GM23248 (cell line): ENCODE measurements around the gene HEPHL1. TPM values are rescaled to one million over a fixed set of nuclear protein-coding genes. Genes with fewer than 3 reads are reported as not detected.

Experiments
- DNase-seq: peaks from one replicate; pipeline ENCODE4 v3.0.0-alpha.2; 2015
- H2AFZ ChIP-seq: fragments of 200-600 bp; sonication (generic); 2 replicates; pipeline ENCODE4 v1.6.1; 2016; ENCODE audit warnings: antibody characterized with exemption
- H3F3A ChIP-seq: fragments of 200-600 bp; sonication (generic); 2 replicates; pipeline ENCODE4 v1.6.1; 2016; ENCODE audit warnings: mild to moderate bottlenecking, antibody characterized with exemption, mixed run types; ENCODE audit not compliant: insufficient read depth
- H3K27ac ChIP-seq: fragments of 200-600 bp; sonication (generic); 2 replicates; pipeline ENCODE4 v1.5.1; 2016; ENCODE audit warnings: mild to moderate bottlenecking
- H3K27me3 ChIP-seq: fragments of 200-600 bp; sonication (generic); replicated peaks from 2 replicates; pipeline ENCODE4 v1.6.1; 2016; ENCODE audit warnings: mild to moderate bottlenecking; ENCODE audit not compliant: insufficient read depth
- H3K36me3 ChIP-seq: fragments of 200-600 bp; sonication (generic); 2 replicates; pipeline ENCODE4 v1.6.1; 2016; ENCODE audit warnings: low read depth, mild to moderate bottlenecking
- H3K4me1 ChIP-seq: fragments of 200-600 bp; sonication (generic); 2 replicates; pipeline ENCODE4 v1.6.1; 2016; ENCODE audit warnings: mild to moderate bottlenecking; ENCODE audit not compliant: insufficient read depth
- H3K4me2 ChIP-seq: fragments of 200-600 bp; sonication (generic); one replicate; pipeline ENCODE4 v1.6.1; 2016; ENCODE audit warnings: mild to moderate bottlenecking; ENCODE audit not compliant: unreplicated experiment
- H3K4me3 ChIP-seq: fragments of 200-600 bp; sonication (generic); 2 replicates; pipeline ENCODE4 v1.5.1; 2016; ENCODE audit warnings: mild to moderate bottlenecking
- H3K79me2 ChIP-seq: fragments of 200-600 bp; sonication (generic); 2 replicates; pipeline ENCODE4 v1.6.1; 2016; ENCODE audit warnings: mild to moderate bottlenecking; ENCODE audit not compliant: insufficient read depth
- H3K9ac ChIP-seq: fragments of 200-600 bp; sonication (generic); 2 replicates; pipeline ENCODE4 v1.6.1; 2016; ENCODE audit warnings: mild to moderate bottlenecking
- H3K9me2 ChIP-seq: fragments of 200-600 bp; sonication (generic); 2 replicates; pipeline ENCODE4 v1.6.1; 2016; ENCODE audit warnings: mixed run types, mild to moderate bottlenecking, moderate library complexity; ENCODE audit not compliant: insufficient read depth
- H3K9me3 ChIP-seq: fragments of 200-600 bp; sonication (generic); one replicate; pipeline ENCODE4 v1.6.1; 2017; ENCODE audit warnings: low read depth
- H4K20me1 ChIP-seq: fragments of 200-600 bp; sonication (generic); 2 replicates; pipeline ENCODE4 v1.6.0; 2016; ENCODE audit not compliant: insufficient read depth
- EZH2 ChIP-seq: fragments of 200-600 bp; sonication (generic); IDR thresholded peaks from 2 replicates; pipeline ENCODE4 v1.6.1; 2018; ENCODE audit warnings: antibody characterized with exemption, mild to moderate bottlenecking; ENCODE audit not compliant: insufficient read depth, poor library complexity, severe bottlenecking
- EZH2phosphoT487 ChIP-seq: fragments of 200-600 bp; sonication (generic); IDR thresholded peaks from 2 replicates; pipeline ENCODE4 v1.6.1; 2018; ENCODE audit warnings: antibody characterized with exemption, moderate library complexity, mild to moderate bottlenecking, low read depth; ENCODE audit not compliant: insufficient read depth
- WGBS, 2 experiments: methylation state at CpG; one replicate each; pipeline ENCODE4 v1.1.6; 2015 to 2017; ENCODE audit warnings: low lambda C conversion rate in 2 of 2, low coverage in 1 of 2; ENCODE audit errors: missing lambda C conversion rate in 2 of 2; 5-methylcytosine and 5-hydroxymethylcytosine counted together
- in situ Hi-C: fragments of 300-500 bp; cut with MboI; formaldehyde crosslinking; loops from 2 replicates; pipeline ENCODE4 v1.15.0; 2020
- polyA plus RNA-seq: library from polyadenylated mRNA; unstranded; fragments of >200 nt; fragmentation: Nextera tagmentation; extraction: Ambion mirVana; gene quantifications from 2 replicates; pipeline ENCODE4 v1.2.1, GENCODE V29; 2016
- total RNA-seq: library from RNA; depleted of rRNA; stranded (reverse); fragments of >200 nt; shearing (Covaris generic); gene quantifications from 2 replicates; pipeline ENCODE4 v1.2.3, GENCODE V29; 2014

Gene HEPHL1
- total and polyA plus RNA-seq, 2 experiments from 2014 or later, result not detected

- H3K4me1 ChIP-seq, result no peaks in the 10 kb centered on the region; the same call in 1 of the 2 replicates
- no peak for TF ChIP-seq EZH2
- H3F3A ChIP-seq, result no peaks in the 10 kb centered on the region
- H3K9ac ChIP-seq, result no peak overlapping the region
- H3K9me2 ChIP-seq, result no peaks in the 10 kb centered on the region
- no peak overlapping the region for H2AFZ ChIP-seq
- DNase-seq, result no peak
- no peaks in the 10 kb centered on the region for H3K9me3 ChIP-seq
- H3K4me3 ChIP-seq, result no peak overlapping the region
- in situ Hi-C loops, result no loop called here
- no peak overlapping the region for H3K4me2 ChIP-seq
- H3K79me2 ChIP-seq, result no peaks in the 10 kb centered on the region
- H3K36me3 ChIP-seq, result no peaks in the 10 kb centered on the region
- H3K27ac ChIP-seq, result no peak overlapping the region
- 29 to 31% methylated on average over 3 of the region's 3 CpGs for WGBS, 2 experiments
- H4K20me1 ChIP-seq, result no peaks in the 10 kb centered on the region
- H3K27me3 ChIP-seq, result peaks cover 11% of the 10 kb centered on the region; the same call in 1 of the 2 replicates
These were observed 32.2 kb upstream of the HEPHL1 start for GRCh38 chr11:93988912-93989311.

GRCh38 chr11:93993747-93994146, 27.4 kb upstream of the HEPHL1 start:
- Histone ChIP-seq H3K79me2 (no peaks in the 10 kb centered on the region), H3K9ac (no peak overlapping the region), H3K9me2 (no peaks in the 10 kb centered on the region), H3K27ac (no peak overlapping the region), H3K9me3 (no peaks in the 10 kb centered on the region), H3K4me2 (no peak overlapping the region), H3K27me3 (peaks cover 8% of the 10 kb centered on the region; the same call in 1 of the 2 replicates), H3K4me3 (no peak overlapping the region), H3K36me3 (no peaks in the 10 kb centered on the region), H3F3A (no peaks in the 10 kb centered on the region), H4K20me1 (no peaks in the 10 kb centered on the region), H2AFZ (no peak overlapping the region), H3K4me1 (no peaks in the 10 kb centered on the region)
- in situ Hi-C loops, result no loop called here
- 14 to 18% methylated on average over 1 of the region's 1 CpG for WGBS, 2 experiments
- DNase-seq, result no peak
- TF ChIP-seq EZH2phosphoT487 (no peak), EZH2 (no peak)

GRCh38 chr11:93997741-93998140, 23.4 kb upstream of the HEPHL1 start:
- in situ Hi-C loops, result no loop called here
- H3K36me3 ChIP-seq, result no peaks in the 10 kb centered on the region
- no peaks in the 10 kb centered on the region for H3K9me2 ChIP-seq
- no peak overlapping the region for H3K4me3 ChIP-seq
- no peaks in the 10 kb centered on the region for H3K9me3 ChIP-seq
- no peaks in the 10 kb centered on the region for H3K27me3 ChIP-seq
- H4K20me1 ChIP-seq, result no peaks in the 10 kb centered on the region
- no peak overlapping the region for H3K27ac ChIP-seq
- no peak for DNase-seq
- H3K9ac ChIP-seq, result no peak overlapping the region
- TF ChIP-seq EZH2, result no peak
- no peak for TF ChIP-seq EZH2phosphoT487
- H3F3A ChIP-seq, result no peaks in the 10 kb centered on the region
- H3K79me2 ChIP-seq, result no peaks in the 10 kb centered on the region
- 34 to 39% methylated on average over 3 of the region's 3 CpGs for WGBS, 2 experiments
- no peak overlapping the region for H2AFZ ChIP-seq
- H3K4me2 ChIP-seq, result no peak overlapping the region
- H3K4me1 ChIP-seq, result peaks cover 4% of the 10 kb centered on the region; the same call in 1 of the 2 replicates

- Histone ChIP-seq H3K79me2 (no peaks in the 10 kb centered on the region), H3K9ac (no peak overlapping the region), H3K4me1 (peaks cover 5% of the 10 kb centered on the region; the same call in 1 of the 2 replicates), H3K36me3 (no peaks in the 10 kb centered on the region), H3K9me3 (no peaks in the 10 kb centered on the region), H2AFZ (no peak overlapping the region), H3K4me3 (no peak overlapping the region), H3K27ac (0 out of 2 replicates have a peak overlapping the region, but pooled peaks have one; percentile 3), H3K9me2 (no peaks in the 10 kb centered on the region), H3K27me3 (no peaks in the 10 kb centered on the region), H3K4me2 (no peak overlapping the region), H4K20me1 (no peaks in the 10 kb centered on the region), H3F3A (no peaks in the 10 kb centered on the region)
- 5 to 7% methylated on average over 2 of the region's 2 CpGs for WGBS, 2 experiments
- in situ Hi-C loops, result no loop called here
- TF ChIP-seq EZH2 (no peak), EZH2phosphoT487 (no peak)
- peak; percentile 37 for DNase-seq
These were observed 20.5 kb upstream of the HEPHL1 start for GRCh38 chr11:94000659-94001058.

- Histone ChIP-seq H2AFZ (no peak overlapping the region), H3K9me2 (no peaks in the 10 kb centered on the region), H3K9ac (no peak overlapping the region), H3K27me3 (no peaks in the 10 kb centered on the region), H3K4me2 (no peak overlapping the region), H3K4me1 (peaks cover 5% of the 10 kb centered on the region; the same call in 1 of the 2 replicates), H3F3A (no peaks in the 10 kb centered on the region), H3K9me3 (no peaks in the 10 kb centered on the region), H3K4me3 (no peak overlapping the region), H3K79me2 (no peaks in the 10 kb centered on the region), H3K27ac (no peak overlapping the region), H3K36me3 (no peaks in the 10 kb centered on the region), H4K20me1 (no peaks in the 10 kb centered on the region)
- TF ChIP-seq EZH2 (no peak), EZH2phosphoT487 (no peak)
- peak; percentile 66 for DNase-seq
- in situ Hi-C loops, result no loop called here
- WGBS, 2 experiments, result 30 to 31% methylated on average over 2 of the region's 2 CpGs
These were observed 18.9 kb upstream of the HEPHL1 start for GRCh38 chr11:94002226-94002625.
